Measurements from ENCODE around the gene ARIH2.

DNA sequence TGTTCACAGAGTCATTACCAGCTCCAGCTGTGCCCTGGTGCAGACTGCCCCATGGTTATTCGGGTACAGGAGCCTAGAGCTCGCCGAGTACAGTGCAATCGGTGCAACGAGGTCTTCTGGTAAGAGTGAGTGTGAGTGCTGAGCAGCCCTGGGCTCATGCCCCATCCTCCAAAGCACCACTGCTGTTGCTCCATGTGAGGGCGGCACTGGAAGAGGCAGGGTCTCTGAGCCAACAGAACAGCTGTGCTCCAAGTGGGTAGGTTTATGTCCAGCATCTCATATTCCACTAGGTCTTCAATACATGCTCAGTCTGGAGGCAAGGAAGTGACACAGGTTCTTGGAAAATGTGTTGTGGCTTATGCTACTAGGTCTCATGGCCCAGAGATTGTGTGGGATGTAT is 51.9 kb downstream of the ARIH2 start:
- TF ChIP-seq, protein P1, sequence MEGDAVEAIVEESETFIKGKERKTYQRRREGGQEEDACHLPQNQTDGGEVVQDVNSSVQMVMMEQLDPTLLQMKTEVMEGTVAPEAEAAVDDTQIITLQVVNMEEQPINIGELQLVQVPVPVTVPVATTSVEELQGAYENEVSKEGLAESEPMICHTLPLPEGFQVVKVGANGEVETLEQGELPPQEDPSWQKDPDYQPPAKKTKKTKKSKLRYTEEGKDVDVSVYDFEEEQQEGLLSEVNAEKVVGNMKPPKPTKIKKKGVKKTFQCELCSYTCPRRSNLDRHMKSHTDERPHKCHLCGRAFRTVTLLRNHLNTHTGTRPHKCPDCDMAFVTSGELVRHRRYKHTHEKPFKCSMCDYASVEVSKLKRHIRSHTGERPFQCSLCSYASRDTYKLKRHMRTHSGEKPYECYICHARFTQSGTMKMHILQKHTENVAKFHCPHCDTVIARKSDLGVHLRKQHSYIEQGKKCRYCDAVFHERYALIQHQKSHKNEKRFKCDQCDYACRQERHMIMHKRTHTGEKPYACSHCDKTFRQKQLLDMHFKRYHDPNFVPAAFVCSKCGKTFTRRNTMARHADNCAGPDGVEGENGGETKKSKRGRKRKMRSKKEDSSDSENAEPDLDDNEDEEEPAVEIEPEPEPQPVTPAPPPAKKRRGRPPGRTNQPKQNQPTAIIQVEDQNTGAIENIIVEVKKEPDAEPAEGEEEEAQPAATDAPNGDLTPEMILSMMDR (IDR thresholded peaks at IDR 0.05; ENCODE audit: insufficient read depth, low read length, poor library complexity, severe bottlenecking): no peak
- no peak for TF ChIP-seq EZH2phosphoT487 (conservative IDR thresholded peaks at IDR 0.05; ENCODE audit: low read length)
